ENCODE results near the gene SYT9.

SYT9 gene

DNA sequence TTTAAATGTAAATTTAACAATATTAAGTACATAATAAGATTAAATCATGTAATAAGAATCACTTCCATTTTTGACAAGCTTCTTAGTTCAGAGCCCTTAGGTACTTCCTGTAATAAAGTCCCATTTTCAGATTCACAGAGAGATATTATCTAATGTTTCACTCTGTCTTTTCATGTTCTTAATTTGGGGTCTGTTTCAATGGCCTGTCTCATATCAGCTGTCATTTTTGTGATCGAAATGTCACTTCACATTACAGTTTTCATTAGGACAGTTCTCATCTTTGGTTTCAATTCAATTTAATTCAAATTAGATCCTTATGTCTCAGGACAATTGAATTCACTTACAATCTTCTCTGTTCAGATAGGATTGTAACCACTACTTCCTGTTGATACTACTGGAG lies 211.0 kb downstream of the SYT9 start:
- no peak for DNase-seq

DNA sequence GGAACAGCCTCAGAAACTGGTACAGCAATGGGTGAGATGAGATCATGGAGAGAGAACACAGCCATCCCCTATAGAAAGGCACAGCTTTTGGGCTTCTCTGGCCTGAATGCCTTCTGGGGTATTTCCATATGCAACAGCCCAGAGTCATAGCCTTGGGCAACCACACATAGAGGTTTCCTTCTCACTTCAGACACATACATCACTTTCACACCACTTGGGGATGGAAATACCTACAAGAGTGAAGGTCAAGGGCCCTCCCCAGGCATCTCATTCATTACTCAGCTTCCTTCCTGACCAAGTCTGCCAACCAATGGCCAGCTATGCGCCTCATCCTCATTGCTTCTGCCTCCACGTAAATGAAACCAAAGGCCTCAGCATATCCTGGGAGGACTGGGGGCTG lies 215.9 kb downstream of the SYT9 start:
- DNase-seq: no peak

DNA sequence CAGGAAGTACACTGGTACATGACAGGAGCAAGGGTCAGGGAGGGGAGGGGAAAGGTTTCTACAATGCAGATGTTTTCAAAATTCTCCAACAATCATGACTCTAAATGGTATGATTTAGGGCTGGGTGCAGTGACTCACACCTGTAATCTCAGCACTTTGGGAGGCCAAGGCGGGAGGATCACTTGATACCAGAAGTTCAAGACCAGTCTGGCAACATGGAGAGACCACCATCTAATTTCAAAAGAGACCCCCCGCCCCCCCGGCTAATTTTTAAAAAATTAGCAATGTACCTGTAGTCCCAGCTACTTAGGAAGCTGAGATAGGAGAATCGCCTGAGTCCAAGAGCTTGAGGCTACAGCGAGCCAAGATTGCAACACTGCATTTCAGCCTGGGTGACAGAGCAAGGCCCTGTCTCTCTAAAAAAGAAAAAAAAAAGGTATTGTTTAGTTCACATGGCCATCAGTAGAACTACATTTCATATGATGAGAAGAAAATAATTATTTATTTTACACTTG lies 217.7 kb downstream of the SYT9 start:
- DNase-seq: no peak

DNA sequence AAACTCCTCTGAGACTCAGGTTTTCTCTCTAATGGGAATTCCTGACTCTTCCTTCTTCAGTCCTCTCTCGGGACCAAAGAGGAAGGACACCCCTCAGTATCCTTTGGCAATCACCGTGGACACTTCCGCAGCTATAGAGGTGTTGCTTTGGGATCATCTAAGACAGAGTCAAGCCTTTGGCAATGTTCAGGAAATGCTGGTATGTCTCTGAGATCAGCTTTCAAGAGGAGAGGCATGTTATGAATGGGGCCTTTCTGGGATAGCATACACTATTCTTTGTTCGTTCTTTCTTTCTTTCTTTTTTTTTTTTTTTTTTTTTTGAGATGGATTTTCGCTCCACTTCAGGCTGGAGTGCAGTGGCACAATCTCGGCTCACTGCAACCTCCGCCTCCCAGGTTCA lies 219.4 kb downstream of the SYT9 start:
- DNase-seq: no peak

DNA sequence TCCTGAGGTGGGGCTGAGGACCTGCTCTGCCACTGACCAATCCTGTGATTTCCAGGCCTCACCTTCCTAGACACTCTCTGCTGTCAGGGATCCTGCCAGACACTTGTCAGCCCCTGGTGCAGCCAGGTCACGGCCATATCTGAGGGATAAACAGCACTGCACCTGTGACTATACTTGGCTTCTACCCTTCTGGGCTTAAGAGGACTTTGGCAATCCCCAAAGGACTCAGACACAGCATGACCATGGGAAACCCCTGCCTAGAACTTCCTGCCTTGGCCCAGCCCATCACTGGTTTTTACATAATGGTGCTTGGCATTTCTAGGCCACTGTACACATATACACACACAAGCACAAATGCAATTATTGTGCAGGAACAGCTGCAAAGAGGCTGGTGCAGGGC lies 222.0 kb downstream of the SYT9 start:
- no peak for DNase-seq

DNA sequence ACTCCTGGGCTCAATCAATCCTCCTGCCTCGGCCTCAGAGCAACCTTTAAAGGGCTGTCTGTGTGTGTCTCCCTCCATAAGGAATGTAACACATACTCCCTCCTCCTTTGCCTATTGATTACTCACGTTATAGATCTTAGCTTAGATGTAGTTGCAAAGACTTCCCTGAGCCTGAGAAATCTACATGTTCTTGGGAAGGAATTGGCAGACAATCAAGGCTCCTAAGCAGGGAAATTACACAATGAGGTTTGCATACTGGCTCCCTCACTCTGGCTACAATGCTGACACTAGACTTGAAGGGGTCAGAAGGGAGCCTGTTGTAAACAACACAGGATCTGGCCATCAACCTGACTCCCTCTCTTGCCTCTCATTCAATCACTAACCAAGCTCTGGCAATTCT lies 228.4 kb downstream of the SYT9 start:
- DNase-seq: no peak

DNA sequence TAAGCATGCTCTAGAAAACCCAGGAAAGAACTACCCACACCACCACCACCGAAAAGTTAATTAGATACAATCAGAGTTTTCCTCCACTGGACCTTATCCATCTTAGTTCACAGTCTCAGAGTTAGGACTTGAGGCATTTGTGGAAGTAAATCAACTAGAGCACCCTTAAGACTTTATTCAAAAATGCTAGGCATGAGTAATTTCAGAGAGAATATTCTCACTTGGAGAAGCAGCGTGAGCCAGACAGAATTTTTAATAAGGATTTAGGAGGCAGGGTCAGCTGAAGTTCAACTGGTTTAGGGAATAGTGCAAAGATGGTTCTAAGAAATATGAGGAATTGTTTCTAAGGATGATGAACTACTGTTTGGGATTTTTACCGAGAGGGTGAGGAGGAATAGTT lies 232.4 kb downstream of the SYT9 start:
- DNase-seq: no peak

DNA sequence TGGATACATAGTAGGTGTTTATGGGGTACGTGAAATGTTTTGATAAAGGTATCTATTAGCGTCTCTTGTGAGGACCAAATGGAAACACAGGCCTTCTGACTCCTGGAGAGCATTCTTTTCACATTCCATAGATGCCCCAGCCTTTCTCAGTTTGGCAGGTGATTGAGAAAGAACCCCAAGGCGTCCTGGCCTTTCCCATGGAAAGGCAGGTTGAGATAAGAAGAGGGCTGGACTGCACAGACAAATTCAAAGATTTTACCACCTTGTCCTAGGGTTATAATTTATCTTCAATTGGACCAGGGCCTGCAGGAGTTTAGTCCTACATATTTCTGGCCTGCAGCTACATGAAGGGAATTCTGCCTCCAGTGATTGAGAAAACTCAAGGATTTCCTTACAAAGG lies 232.9 kb downstream of the SYT9 start:
- DNase-seq: no peak

DNA sequence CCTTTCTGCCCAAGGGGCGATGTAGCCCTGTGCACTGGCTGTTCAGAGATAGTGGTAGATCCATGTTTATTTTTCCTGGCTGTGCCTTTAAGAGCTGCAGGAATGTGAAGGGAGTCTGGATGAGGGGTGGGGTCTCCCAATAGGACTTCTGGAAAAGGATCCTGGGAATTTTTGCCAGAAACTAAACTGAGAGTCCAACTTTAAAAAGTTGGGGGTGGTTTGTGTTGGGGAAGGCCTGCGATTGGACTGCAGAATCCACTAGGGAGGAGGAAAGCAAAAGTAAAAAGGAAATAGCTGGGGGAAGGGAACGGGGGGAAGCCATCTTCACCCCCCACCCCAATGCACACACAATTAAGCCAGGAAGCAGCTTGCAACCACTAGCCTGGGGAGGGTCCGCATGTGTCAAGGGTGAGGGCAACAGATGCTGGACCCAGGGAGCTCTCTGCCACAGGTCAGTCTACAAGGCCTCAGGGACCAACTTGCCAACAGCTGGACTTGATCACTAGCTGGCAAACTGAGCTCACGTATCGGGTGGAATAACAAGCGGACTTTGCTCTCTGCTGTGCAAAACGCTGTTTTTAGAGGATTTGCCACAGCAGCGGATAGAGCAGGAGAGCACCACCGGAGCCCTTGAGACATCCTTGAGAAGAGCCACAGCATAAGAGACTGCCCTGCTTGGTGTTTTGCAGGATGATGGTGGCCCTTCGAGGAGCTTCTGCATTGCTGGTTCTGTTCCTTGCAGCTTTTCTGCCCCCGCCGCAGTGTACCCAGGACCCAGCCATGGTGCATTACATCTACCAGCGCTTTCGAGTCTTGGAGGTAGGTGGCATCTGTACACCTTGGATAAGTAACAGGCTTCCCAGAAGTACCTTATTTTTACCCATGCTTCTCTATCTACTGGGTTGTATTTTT lies 233.7 kb downstream of the SYT9 start, which contains the start of gene OLFML1:
Gene OLFML1, plus strand, starts transcription at position 321 of the 912 bp plus-strand sequence. Its CDS starts 370 bp downstream, at position 691.
- no peak for DNase-seq

DNA sequence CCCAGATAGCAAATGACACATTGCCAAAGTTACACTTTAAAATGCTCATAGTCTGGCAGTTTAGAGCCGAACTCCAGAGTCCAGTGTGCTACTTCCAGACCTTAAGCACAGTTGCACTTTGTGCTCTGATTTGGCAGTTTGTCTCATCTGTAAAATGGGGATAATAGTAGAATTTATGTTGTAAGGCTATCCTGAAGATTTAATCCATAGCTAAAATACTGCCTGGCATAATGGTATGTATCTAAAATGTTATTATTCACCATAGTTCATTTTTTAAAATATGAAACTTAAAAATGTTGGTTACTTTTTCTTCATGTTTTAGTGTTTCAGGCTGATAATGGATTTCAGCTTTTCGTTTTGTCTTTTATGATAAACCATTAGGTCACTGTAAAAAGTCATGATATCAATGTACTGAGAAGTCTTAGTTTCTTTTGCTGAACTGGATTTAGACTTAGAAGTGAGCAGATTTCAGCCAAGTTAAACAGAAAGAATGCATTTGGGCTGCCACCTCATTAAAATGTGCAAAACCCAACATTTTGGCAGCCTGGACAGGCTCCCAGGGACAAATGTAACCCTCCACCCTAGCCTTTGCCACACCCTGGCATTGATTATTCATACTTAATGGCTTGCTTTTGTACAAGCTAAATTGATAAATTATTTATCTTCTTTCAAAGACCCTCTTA lies 234.5 kb downstream of the SYT9 start:
- DNase-seq: no peak

DNA sequence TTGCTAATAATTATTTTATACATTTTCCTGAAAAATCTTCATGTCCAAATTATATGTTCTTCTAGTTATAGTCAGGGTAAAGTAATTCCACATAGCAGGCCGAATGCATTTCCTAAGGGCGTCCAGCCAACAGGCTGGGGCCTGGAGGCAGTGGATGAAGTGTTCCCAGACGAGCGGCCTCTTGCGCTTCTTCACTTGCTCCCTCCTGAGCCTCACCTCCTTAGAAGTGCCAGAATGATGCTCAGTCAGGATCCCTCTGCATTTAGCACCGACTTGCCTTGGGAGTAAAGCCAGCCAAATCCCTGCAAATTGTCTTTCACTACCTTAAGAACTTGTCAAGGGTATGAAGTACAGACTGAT lies 235.1 kb downstream of the SYT9 start:
- no peak for DNase-seq

DNA sequence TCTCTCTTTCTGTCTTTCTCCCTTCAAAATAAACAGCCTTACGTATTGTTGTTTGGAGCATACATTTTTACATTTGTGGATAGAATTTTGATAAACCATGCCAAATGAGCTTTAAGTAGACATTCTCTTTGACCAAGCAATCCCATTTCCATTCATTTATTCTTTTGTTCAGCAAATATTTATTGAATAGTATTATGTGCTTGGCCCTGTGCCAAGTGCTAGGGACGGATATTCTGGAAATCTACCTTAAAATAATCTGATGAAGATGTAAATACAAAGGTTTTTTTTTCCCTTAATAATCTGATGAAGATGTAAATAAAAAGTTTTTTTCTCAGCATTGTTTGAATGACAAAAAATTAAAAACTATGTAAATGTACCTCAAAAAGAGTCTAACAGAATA lies 235.7 kb downstream of the SYT9 start:
- no peak for DNase-seq

DNA sequence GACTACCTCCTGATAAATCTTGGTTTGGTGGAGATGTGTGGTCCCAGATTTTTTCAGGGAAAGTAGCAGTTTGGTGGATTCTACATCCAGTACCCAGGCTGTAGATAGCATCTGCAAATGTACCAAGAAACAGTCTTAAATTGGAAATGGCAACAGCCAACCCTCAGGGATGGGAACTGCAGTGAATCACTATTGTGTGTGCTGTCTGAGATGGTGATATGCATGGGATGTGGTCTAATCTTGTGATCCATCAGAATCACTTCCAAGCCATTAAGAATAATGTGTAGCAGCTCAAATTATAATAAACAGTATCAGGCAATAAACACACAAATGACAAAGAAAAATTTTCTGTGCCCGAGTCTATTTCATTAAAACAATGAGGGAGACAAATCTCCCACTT lies 237.0 kb downstream of the SYT9 start:
- DNase-seq: no peak

DNA sequence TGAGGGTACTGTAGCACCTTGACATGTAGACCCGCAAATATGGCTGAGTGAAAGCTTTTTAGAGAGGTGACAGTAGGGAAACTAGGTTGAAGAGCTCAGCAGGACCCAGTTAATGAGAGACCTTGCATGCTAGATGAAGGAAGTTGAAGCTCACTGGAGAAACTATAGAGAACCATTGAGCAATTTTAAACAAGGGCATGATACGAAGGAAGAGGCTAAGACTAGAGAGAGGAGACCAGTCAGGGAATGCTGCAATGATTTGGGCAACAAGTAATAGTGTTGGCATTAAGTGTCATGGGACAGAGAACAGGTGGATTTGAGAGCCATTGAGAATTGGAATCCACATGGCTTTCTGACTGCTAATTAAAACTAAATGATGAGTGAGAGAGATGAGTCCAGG lies 237.7 kb downstream of the SYT9 start:
- DNase-seq: no peak

DNA sequence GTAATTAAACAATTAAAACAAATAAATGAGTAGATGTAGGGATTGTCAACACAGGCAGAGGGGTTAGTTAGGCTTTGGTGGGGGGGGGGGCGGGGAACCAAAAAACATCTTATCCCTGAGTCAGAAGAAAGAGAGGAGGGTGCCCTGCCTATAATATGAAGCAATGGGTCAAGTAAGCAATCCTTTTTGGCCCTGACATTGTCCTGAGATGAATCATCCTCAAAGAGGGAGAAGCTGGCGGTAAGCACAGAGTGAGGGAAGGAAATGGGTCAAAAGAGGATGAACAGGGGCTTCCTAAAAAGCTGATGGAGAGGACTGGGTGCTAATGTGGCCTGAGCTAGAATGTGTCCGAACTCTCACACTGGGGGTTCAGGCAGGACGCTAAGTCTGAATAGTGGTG lies 238.3 kb downstream of the SYT9 start:
- no peak for DNase-seq

DNA sequence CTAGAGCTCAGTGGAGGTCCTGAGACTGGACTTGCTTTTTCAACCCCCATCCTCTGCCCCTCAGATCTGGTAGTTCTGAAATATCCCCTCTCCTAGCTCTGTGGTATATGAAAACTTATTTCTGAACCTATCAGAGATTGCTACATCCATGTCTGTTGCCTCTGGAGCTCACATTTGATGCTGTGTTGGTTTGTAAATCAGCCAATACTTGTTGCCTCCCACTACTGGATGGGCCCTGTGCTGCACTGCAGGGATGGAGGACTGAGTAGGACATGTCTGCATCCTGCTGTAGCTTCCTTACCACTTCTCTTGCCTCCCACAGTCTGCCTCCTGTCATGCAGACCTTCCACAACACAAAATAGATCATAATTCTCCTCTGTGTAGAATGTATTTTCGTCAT lies 238.8 kb downstream of the SYT9 start:
- peak in 2 of 56 donors; percentile 6 to 10 for DNase-seq

DNA sequence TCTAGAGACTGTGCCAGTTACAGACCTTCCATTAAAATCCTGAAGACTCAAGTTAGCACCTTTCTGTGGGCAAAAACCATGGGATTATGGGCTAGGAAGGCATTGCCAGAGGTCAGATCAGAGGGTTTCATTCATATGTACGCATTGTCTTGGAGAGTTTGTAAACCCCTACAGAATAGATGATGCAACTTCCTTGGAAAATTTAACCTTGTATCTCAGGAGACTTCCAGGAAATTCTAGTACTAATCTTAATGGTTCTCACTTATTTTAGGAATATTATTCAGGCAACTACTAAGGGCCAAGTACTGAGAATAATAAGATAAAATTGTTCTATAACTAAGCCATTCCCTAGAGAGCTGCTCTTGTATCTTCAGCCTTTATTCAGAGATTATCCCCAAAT lies 240.5 kb downstream of the SYT9 start:
- no peak for DNase-seq

DNA sequence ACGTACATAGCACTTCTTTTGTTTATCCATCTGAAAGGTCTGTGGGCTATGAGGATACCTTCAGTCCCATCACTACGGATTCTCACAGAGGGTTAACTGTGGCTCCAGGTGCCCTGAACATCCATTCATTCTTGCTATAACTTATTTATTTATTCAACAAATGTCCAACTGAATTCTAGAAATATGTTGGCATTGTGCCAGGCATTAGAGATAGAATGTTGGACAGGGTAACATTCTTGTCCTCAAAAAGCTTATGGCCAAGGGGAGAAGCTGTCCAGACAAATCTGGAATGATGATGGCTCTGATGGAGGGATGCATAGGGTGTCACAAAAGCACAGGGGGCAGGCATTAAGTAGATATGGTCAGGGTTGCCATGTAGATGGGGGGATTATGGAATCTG lies 242.0 kb downstream of the SYT9 start:
- DNase-seq: no peak

DNA sequence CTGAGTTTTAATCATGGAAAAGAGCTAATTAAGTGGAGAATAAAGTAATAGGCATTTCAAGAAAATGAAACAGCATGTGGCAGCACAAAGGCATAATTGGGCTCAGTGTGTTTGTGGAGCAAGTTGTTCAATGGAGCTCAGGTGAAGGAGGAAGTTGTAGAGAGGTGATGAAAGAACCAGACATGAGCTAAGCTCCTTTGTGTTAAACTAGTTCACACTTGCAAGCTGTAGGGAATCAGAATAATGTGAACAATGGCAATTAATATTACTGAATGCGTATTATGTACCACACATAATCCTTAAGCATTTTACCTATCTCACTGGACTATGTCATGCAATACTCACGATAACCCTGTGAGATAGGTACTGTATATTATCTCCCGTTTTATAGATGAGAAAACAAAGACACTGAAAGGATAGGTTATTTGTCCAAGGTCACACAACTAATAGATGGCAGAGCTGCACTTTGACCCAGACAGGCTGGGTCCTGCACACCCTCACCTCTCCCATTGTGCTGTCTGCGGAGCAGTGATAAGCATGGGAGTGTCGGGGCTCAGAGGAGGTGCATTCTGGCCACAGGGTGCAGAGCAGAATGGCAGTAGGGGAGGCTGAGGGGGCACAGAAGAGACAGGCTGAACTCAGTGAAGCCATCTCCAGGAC lies 242.5 kb downstream of the SYT9 start:
- DNase-seq: no peak

DNA sequence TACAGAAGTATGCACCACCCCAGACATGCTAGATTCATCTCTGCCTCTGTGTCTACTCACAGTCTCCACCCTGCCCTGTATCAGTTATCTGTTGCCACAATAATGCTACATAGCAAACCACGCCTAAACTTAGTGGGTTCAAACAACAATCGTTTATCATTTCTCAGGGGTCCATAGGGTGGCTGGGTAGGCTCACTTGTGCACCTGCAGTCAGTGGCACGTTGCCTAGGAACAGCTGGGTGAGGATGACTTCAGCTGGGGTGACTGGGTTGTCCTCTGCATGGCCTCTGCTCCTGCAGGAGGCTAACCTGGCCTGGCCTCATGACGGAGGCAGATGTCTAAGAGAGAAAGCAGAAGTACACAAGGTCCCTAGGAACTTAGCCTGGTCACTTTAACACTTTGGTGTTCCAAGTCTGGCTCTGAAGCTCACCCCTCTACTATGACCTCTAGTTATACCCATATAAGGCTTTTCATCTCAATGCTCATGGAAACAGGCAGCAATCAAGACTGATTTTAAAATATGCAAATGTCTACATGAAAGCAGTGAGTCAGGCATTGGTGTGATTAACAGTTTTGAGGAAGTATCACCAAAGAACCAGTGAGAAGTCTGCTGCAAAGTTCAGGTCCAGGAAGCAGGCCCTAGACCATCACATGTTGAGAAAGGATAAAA lies 244.3 kb downstream of the SYT9 start:
- DNase-seq: no peak

DNA sequence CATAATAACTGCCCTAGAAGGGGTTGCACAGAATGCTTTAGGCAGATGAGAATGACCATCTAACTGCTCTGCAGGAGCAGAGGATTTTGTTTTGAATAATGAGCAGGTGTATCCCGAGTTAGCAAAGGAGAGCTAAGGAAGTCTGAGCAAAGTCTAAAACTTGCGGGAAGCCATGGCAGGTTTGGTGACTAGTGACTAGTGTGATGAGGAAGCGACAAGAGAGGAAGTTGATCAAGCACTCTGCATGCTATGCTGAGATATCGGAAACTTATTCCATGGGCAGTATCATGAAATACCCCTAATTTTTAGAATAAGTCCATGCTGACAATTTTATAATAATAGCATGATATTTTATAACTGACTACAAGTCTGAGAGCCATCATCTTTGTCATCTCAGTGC lies 246.5 kb downstream of the SYT9 start:
- no peak for DNase-seq

DNA sequence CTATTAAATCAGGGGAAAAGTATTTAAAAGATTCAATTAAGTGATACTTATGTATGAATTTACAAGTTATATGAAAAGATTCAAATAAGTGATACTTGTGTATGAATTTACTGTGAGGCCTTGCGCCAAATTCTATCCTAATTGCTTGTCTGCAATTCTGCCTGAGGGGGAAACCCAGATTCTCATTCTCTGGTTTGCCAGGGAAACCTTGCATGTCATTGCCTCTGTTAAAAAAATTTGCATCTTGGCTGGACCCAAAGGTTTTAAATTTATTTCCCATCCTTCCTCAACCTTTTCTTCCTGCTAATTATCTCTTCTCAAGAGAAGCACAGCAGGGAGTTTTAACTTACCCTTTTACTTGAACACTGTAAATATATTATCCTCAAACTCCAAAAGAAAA lies 247.4 kb downstream of the SYT9 start:
- no peak for DNase-seq
